Activated B cell treated with CpG ODN at 0.5 μM for 24 hours (primary cell): ENCODE measurements around the gene SMOC2. TPM values are rescaled to one million over a fixed set of nuclear protein-coding genes. Genes with fewer than 3 reads are reported as not detected.

ENCODE experiments used
- ATAC-seq: fragments of 200-7000 bp; cut with Tn5 transposase; one replicate; pipeline ENCODE4 v1.10.0; 2021; ENCODE audit warnings: low read depth, mild to moderate bottlenecking, moderate library complexity
- CTCF ChIA-PET: fragments of 350-600 bp; sonication (Branson Sonifier 250); formaldehyde crosslinking; loops from one replicate; lab custom pipeline; 2021; ENCODE audit warnings: antibody characterized with exemption; lab: Charles Lee
- POLR2A ChIA-PET: fragments of 350-600 bp; sonication (Branson Sonifier 250); formaldehyde crosslinking; loops from one replicate; lab custom pipeline; 2021; ENCODE audit warnings: antibody characterized with exemption; lab: Charles Lee
- DNase-seq: peaks from one replicate; pipeline ENCODE4 v3.0.0; 2022
- H3K27ac Mint-ChIP-seq: one replicate; pipeline ENCODE4 v1.8.0; 2020; ENCODE audit warnings: mixed read lengths
- H3K27me3 Mint-ChIP-seq: one replicate; pipeline ENCODE4 v1.8.0; 2021; ENCODE audit warnings: mixed read lengths
- H3K36me3 Mint-ChIP-seq: one replicate; pipeline ENCODE4 v1.8.0; 2021; ENCODE audit warnings: low read depth, mixed read lengths
- H3K4me1 Mint-ChIP-seq: one replicate; pipeline ENCODE4 v1.8.0; 2021; ENCODE audit warnings: mixed read lengths
- H3K4me3 Mint-ChIP-seq: one replicate; pipeline ENCODE4 v1.8.0; 2020; ENCODE audit warnings: mild to moderate bottlenecking, mixed read lengths
- H3K9me3 Mint-ChIP-seq: one replicate; pipeline ENCODE4 v1.8.0; 2020; ENCODE audit warnings: mixed read lengths
- CTCF ChIP-seq: fragments of 200-600 bp; IDR thresholded peaks from one replicate; pipeline ENCODE4 v1.8.0; 2022; ENCODE audit warnings: antibody characterized with exemption, mild to moderate bottlenecking
- intact Hi-C: fragments of 100-400 bp; cut with micrococcal nuclease; formaldehyde crosslinking; loops from one replicate; pipeline ENCODE4 v1.15.1; 2024
- total RNA-seq: library from RNA; stranded (reverse); gene quantifications from 2 replicates; pipeline ENCODE4 v1.2.3, GENCODE V29; 2022

SMOC2 gene
- total RNA-seq, 1 donor from 2014 or later: not detected

GRCh38 chr6:168627506-168628175 is 186.7 kb downstream of the SMOC2 start:
- ATAC-seq: no peak
- Mint-ChIP-seq H3K27me3 (no peaks in the 10 kb centered on the region), H3K9me3 (peaks cover 3% of the 10 kb centered on the region), H3K27ac (no peak overlapping the region), H3K36me3 (no peaks in the 10 kb centered on the region), H3K4me1 (no peaks in the 10 kb centered on the region), H3K4me3 (no peak overlapping the region)
- intact Hi-C loops: no loop called here
- DNase-seq: no peak
- ChIA-PET POLR2A (no interaction called here), CTCF (no interaction called here)
- no peak for TF ChIP-seq CTCF

DNA sequence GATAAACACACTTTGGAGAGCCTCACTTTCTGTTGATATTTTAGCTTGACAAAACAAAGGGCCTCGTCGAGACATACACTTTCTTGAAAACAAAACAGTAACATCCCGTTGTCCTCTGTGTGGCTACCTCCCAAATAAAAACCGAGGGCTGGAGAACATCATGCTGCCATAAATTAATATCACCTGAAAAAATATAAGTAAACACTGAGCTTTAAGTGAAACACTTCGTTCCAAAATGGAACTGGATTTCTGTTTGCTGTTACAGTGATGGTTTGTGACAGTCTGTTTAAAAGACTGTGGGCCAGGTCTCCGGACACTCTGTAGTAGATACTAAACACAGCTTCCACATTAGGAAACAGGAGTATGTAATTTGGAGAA is 187.2 kb downstream of the SMOC2 start:
- intact Hi-C loops: no loop called here
- no peak for DNase-seq
- no peaks in the 10 kb centered on the region for H3K27me3 Mint-ChIP-seq
- ATAC-seq: no peak
- H3K4me1 Mint-ChIP-seq: no peaks in the 10 kb centered on the region
- H3K27ac Mint-ChIP-seq: no peak overlapping the region
- ChIA-PET POLR2A (no interaction called here), CTCF (no interaction called here)
- H3K9me3 Mint-ChIP-seq: peaks cover 3% of the 10 kb centered on the region
- H3K36me3 Mint-ChIP-seq: no peaks in the 10 kb centered on the region
- no peak for TF ChIP-seq CTCF
- H3K4me3 Mint-ChIP-seq: no peak overlapping the region

- Mint-ChIP-seq H3K9me3 (peaks cover 5% of the 10 kb centered on the region), H3K4me3 (no peak overlapping the region), H3K36me3 (no peaks in the 10 kb centered on the region), H3K4me1 (no peaks in the 10 kb centered on the region), H3K27me3 (no peaks in the 10 kb centered on the region), H3K27ac (no peak overlapping the region)
- no peak for DNase-seq
- POLR2A ChIA-PET: no interaction called here
- CTCF ChIA-PET: no interaction called here
- no peak for ATAC-seq
- intact Hi-C loops: no loop called here
- no peak for TF ChIP-seq CTCF
Observed at GRCh38 chr6:168628732-168629245, 187.8 kb downstream of the SMOC2 start.

- Mint-ChIP-seq H3K27me3 (no peaks in the 10 kb centered on the region), H3K4me3 (no peak overlapping the region), H3K27ac (no peak overlapping the region), H3K4me1 (no peaks in the 10 kb centered on the region), H3K9me3 (peaks cover 9% of the 10 kb centered on the region), H3K36me3 (no peaks in the 10 kb centered on the region)
- CTCF ChIA-PET: no interaction called here
- intact Hi-C loops: no loop called here
- DNase-seq: no peak
- no peak for TF ChIP-seq CTCF
- ATAC-seq: no peak
- POLR2A ChIA-PET: no interaction called here
Observed at GRCh38 chr6:168631564-168631963, 190.6 kb downstream of the SMOC2 start.

DNA sequence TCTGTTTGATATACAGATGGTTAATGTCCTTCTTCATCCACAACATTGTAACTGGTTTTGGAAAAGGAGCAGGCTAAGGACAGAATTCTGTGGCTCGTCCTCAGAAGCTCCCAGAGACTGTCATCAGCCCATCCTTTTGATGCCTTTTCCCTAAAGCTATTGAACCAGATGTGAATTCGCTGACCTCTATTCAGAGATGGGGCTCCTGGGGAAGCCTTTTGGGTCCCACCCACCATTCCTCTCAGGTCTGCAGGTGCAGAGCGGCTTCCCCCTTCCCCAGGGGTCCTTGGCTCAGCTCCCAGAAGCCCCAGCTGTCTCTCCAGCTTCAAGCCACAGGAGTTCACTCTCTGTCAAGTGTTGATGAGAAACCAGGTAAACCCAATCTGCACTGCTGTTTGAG is 191.7 kb downstream of the SMOC2 start:
- ChIA-PET POLR2A (no interaction called here), CTCF (no interaction called here)
- intact Hi-C loops: no loop called here
- Mint-ChIP-seq H3K4me3 (no peak overlapping the region), H3K27ac (no peak overlapping the region), H3K27me3 (no peaks in the 10 kb centered on the region), H3K36me3 (no peaks in the 10 kb centered on the region), H3K4me1 (no peaks in the 10 kb centered on the region), H3K9me3 (peaks cover 9% of the 10 kb centered on the region)
- ATAC-seq (no peak), DNase-seq (no peak)
- no peak for TF ChIP-seq CTCF
